ENCODE data around the gene SEC14L5. TPM values are rescaled to one million over a fixed set of nuclear protein-coding genes. Genes with fewer than 3 reads are reported as not detected.

The SEC14L5 gene
- total RNA-seq, 1 experiment from 2014 or later = 2.3 TPM

GRCh38 chr16:4927661-4928060 lies 30.5 kb upstream of the SEC14L5 start (continued):
- TF ChIP-seq PRDM15 (CRISPR knock-in tag; IDR thresholded peaks at IDR 0.05) (no peak), ZNF219 (CRISPR knock-in tag; IDR thresholded peaks at IDR 0.05; ENCODE audit: borderline replicate concordance) (no peak), USF1 (CRISPR knock-in tag; IDR thresholded peaks at IDR 0.05) (no peak), E2F1 (CRISPR knock-in tag; IDR thresholded peaks at IDR 0.05) (no peak)

- peaks cover 8% of the 10 kb centered on the region for H3K9me3 Mint-ChIP-seq
These were observed 29.9 kb upstream of the SEC14L5 start for GRCh38 chr16:4928227-4928626.

More at GRCh38 chr16:4928227-4928626, 29.9 kb upstream of the SEC14L5 start:
- ATAC-seq (no peak), DNase-seq (ENCODE audit: low spot score) (no peak)
- ChIA-PET CTCF (no interaction called here), POLR2A (interaction anchor here (0.7 kb wide), 1 partner anchor 303 kb away, joined by 14 read pairs; no protein-coding TSS in a partner anchor)
- H3K27me3 Mint-ChIP-seq (ENCODE audit: low read depth) = no peaks in the 10 kb centered on the region; the same call in 1 of the 2 replicates
- TF ChIP-seq SMAD3 (CRISPR knock-in tag; IDR thresholded peaks at IDR 0.05; ENCODE audit: borderline replicate concordance) (no peak), E2F4 (CRISPR knock-in tag; IDR thresholded peaks at IDR 0.05; ENCODE audit: borderline replicate concordance, low read depth) (no peak), GABPB1 (CRISPR knock-in tag; IDR thresholded peaks at IDR 0.05) (no peak), ZBTB43 (CRISPR knock-in tag; IDR thresholded peaks at IDR 0.05) (no peak), TP53 (CRISPR knock-in tag; IDR thresholded peaks at IDR 0.05) (no peak), IRF1 (CRISPR knock-in tag; IDR thresholded peaks at IDR 0.05) (no peak), ATF6 (CRISPR knock-in tag; IDR thresholded peaks at IDR 0.05) (no peak), ZNF671 (CRISPR knock-in tag; IDR thresholded peaks at IDR 0.05) (no peak)
- no peak overlapping the region for H3K27ac Mint-ChIP-seq
- H3K36me3 Mint-ChIP-seq = peaks cover 12% of the 10 kb centered on the region
- no peak overlapping the region for H3K4me3 Mint-ChIP-seq
- peaks cover 27% of the 10 kb centered on the region for H3K4me1 Mint-ChIP-seq
